Left ventricle myocardium inferior (tissue), 1 donor: Measurements from ENCODE around the gene FABP1. TPM values are rescaled to one million over a fixed set of nuclear protein-coding genes. Genes with fewer than 3 reads are reported as not detected.

ENCODE experiments used
- DNase-seq: peaks from one replicate; pipeline ENCODE4 v3.0.0-alpha.2; 2020
- H3K27ac ChIP-seq: fragments of 200-600 bp; replicated peaks from 2 replicates; pipeline ENCODE4 v1.8.0; 2021
- H3K27me3 ChIP-seq: fragments of 200-600 bp; 2 replicates; pipeline ENCODE4 v1.8.0; 2021; ENCODE audit warnings: low read depth
- H3K36me3 ChIP-seq: fragments of 200-600 bp; 2 replicates; pipeline ENCODE4 v1.8.0; 2021
- H3K4me1 ChIP-seq: fragments of 200-600 bp; 2 replicates; pipeline ENCODE4 v1.8.0; 2021
- H3K4me3 ChIP-seq: fragments of 200-600 bp; 2 replicates; pipeline ENCODE4 v1.8.0; 2021; ENCODE audit warnings: mild to moderate bottlenecking, moderate library complexity
- H3K9me3 ChIP-seq: fragments of 200-600 bp; replicated peaks from 2 replicates; pipeline ENCODE4 v1.8.0; 2021
- CTCF ChIP-seq: fragments of 200-600 bp; IDR thresholded peaks from 2 replicates; pipeline ENCODE4 v1.8.0; 2021; ENCODE audit warnings: antibody characterized with exemption, mild to moderate bottlenecking, borderline replicate concordance
- intact Hi-C: fragments of 100-400 bp; cut with micrococcal nuclease; formaldehyde crosslinking; loops from one replicate; pipeline ENCODE4 v1.11.0; 2022
- total RNA-seq: library from RNA; stranded (reverse); fragmentation: NEBNext Ultra II Directional; extraction: Animal tissue kit (Norgen Biotek cat#: 25700); gene quantifications from one replicate; pipeline ENCODE4 v1.2.1, GENCODE V29; 2021
- donor health status: DM: no; HTN: yes; CAD: no; lungs with severe emphysema.

Gene FABP1
- total RNA-seq, 1 donor from 2014 or later: not detected

GRCh38 chr2:88131201-88131998, 3.5 kb upstream of the FABP1 start:
- no peak overlapping the region for H3K4me3 ChIP-seq
- no peaks in the 10 kb centered on the region for H3K9me3 ChIP-seq
- no peak overlapping the region for H3K27ac ChIP-seq
- DNase-seq: no peak
- no peaks in the 10 kb centered on the region for H3K36me3 ChIP-seq
- no peak for TF ChIP-seq CTCF
- peaks cover 26% of the 10 kb centered on the region for H3K27me3 ChIP-seq
- intact Hi-C loops: no loop called here
- no peaks in the 10 kb centered on the region for H3K4me1 ChIP-seq

GRCh38 chr2:88129313-88129959, 1.6 kb upstream of the FABP1 start:
- Histone ChIP-seq H3K27ac (no peak overlapping the region), H3K4me3 (no peak overlapping the region)
- TF ChIP-seq CTCF: no peak

DNA sequence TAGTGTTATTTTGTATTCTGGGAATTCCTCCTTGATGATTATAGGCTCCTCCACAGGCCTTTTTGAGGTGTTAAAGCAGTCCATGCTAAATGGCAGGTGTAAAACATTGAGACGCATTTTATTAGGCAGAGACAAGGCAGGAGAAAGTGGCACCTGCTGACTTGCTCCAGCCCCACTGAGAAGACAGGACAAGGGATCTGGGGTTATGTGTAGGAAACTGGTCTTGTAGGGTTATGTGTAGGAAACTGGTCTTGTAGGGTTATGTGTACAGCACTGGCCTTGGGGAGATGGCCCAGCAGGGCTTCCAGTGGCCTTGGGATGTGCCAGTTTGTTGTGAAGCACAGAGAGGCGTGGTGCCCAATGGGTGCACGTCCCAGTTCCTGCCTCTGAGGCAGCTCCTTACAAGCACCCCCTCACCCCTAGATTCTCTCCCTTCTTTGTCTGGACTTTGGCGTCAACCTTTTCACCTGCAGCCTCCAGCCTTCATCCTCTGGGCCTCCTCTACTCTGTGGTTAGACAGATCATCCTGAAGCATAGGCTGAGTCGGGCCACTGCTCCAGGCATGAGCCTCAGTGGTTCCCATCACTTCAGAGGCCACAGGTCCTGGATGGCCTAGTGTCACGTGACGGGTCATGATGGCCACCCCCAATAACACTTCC, 921 bp upstream of the FABP1 start:
- H3K4me1 ChIP-seq: no peaks in the 10 kb centered on the region
- DNase-seq: no peak
- H3K4me3 ChIP-seq: no peak overlapping the region
- intact Hi-C loops: no loop called here
- H3K36me3 ChIP-seq: no peaks in the 10 kb centered on the region
- H3K9me3 ChIP-seq: no peaks in the 10 kb centered on the region
- H3K27me3 ChIP-seq: peaks cover 33% of the 10 kb centered on the region
- H3K27ac ChIP-seq: no peak overlapping the region
- no peak for TF ChIP-seq CTCF

More at GRCh38 chr2:88129313-88129959, 1.6 kb upstream of the FABP1 start:
- Histone ChIP-seq H3K9me3 (no peaks in the 10 kb centered on the region), H3K36me3 (no peaks in the 10 kb centered on the region), H3K27me3 (peaks cover 26% of the 10 kb centered on the region), H3K4me1 (no peaks in the 10 kb centered on the region)
- intact Hi-C loops: no loop called here
- no peak for DNase-seq

DNA sequence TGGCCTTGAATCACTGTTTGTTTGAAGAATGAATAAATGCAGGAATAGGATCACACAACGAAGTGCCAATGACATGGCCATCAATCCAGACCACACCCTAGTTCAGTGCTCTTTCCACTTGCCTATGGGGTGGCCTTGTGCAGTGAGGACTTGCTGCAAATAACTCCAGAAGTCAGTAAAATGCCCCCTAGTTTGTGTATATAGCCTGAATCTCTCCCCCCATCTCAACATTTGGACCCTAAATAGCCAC, 299 bp downstream of the FABP1 start:
- intact Hi-C loops: no loop called here
- H3K27ac ChIP-seq: no peak overlapping the region

More for the DNA sequence above, 299 bp downstream of the FABP1 start:
- H3K4me3 ChIP-seq: no peak overlapping the region
- DNase-seq: no peak
- H3K4me1 ChIP-seq: no peaks in the 10 kb centered on the region
- no peaks in the 10 kb centered on the region for H3K9me3 ChIP-seq
- H3K36me3 ChIP-seq: no peaks in the 10 kb centered on the region
- no peak for TF ChIP-seq CTCF
- H3K27me3 ChIP-seq: peaks cover 38% of the 10 kb centered on the region
